ENCODE measurements around the gene PLIN1.

The PLIN1 gene

GRCh38 chr15:89627256-89627970 is 51.8 kb downstream of the PLIN1 start:
- DNase-seq (ENCODE audit: low read depth, low spot score), result no peak

DNA sequence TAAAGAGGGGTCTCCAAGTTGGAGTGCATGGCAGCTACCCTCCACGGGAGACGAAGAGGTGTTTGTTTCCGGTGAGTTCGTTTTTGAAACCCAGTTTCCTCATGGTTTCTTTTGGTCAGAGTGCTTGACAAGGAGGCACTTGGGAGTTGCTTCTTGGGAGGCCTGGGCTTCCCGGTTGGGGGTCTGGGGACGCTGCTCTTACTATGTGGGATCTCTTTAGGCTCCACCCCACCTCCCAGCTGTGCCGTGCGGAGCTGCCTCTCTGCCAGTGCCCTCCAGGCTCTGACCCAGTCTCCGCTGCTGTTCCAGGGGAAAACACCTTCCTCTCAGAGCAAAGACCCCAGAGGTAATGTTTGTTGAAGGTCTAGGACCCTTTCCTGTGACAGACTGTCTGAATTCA is 53.5 kb downstream of the PLIN1 start:
- no peak for DNase-seq (ENCODE audit: low read depth, low spot score)

- no peak for DNase-seq (ENCODE audit: low read depth, low spot score)
Measured at GRCh38 chr15:89623165-89623564, 56.0 kb downstream of the PLIN1 start.

GRCh38 chr15:89621547-89621946 is 57.6 kb downstream of the PLIN1 start:
- no peak for DNase-seq (ENCODE audit: low read depth, low spot score)

DNA sequence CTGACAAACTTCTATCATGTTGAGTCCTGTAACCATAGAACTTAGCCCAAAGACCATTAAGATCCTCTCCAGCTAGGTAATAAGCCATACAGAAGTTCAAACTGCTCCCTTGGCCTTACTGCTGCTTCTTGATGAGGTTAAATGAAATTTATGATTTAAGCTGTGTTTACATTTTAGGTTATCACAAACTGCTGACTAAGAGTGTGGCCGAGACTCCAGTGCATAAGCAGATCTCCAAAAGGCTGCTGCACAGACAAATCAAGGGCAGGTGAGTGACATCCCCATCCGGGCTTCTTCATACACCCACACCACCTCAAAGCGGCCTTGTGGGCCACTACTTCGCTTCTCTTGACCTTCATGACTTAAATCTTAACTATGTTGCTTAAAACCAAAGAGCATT is 62.9 kb downstream of the PLIN1 start:
- DNase-seq (ENCODE audit: low read depth, low spot score), result no peak

DNA sequence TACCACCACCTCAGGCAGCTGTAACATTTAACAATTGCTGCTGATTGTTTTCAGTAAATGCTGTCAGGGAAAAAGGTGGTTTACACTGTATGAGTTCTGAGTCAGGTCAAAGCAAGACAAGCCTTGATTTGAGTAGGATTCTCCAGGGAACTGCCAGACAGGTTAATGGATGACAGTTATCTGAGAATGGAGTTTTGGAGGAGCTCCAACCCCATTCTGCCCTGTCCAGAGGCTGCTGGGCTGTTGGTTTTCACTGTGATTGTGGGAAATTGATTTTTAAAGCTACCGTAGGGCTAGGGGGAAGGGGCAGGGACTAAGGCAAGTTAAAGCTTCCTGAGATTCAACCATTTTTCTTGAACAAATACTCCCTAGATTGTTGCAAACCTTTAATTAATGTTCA is 64.0 kb downstream of the PLIN1 start:
- no peak for DNase-seq (ENCODE audit: low read depth, low spot score)
